NCI-H345 treated with DMSO at 0.1 percent for 48 hours (cell line): Measurements from ENCODE around the gene FRMPD4.
"Not testable (repeated sequence)": the region's sequence is repeated elsewhere in the genome, so short reads cannot be mapped to it uniquely, and the experiment has no call there.

Experiments
- DNase-seq: peaks from one replicate; lab custom pipeline; 2025; ENCODE audit not compliant: unreplicated experiment; lab: John Stamatoyannopoulos, UW

The FRMPD4 gene

GRCh38 chrX:12494400-12495138, 356.3 kb downstream of the FRMPD4 start:
- DNase-seq = no peak

DNA sequence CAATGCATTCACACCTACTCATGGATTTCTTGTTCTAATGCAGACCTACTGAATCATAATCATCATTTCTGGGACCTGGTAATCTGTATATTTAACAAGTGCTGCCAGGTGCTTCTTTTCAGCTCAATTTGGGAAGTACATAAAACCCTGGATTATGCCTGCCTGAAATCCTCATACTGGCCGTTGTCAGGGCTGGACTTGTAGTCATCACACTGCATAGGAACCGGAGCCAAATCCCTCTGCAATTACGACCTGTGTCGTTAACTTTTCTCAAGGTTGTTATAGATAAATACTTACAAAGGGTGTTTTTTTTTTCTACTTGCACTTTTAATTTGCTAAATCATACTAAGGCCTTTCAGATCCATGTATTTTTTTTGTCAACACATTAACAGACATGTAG, 358.1 kb downstream of the FRMPD4 start:
- DNase-seq = no peak

GRCh38 chrX:12497832-12498591, 359.7 kb downstream of the FRMPD4 start:
- DNase-seq = no peak

- DNase-seq = no peak
Measured at GRCh38 chrX:12505127-12505526, 366.9 kb downstream of the FRMPD4 start.

GRCh38 chrX:12515384-12515783, 377.1 kb downstream of the FRMPD4 start:
- DNase-seq = not testable (repeated sequence)

- no peak for DNase-seq
Measured at GRCh38 chrX:12526306-12526705, 388.0 kb downstream of the FRMPD4 start.

DNA sequence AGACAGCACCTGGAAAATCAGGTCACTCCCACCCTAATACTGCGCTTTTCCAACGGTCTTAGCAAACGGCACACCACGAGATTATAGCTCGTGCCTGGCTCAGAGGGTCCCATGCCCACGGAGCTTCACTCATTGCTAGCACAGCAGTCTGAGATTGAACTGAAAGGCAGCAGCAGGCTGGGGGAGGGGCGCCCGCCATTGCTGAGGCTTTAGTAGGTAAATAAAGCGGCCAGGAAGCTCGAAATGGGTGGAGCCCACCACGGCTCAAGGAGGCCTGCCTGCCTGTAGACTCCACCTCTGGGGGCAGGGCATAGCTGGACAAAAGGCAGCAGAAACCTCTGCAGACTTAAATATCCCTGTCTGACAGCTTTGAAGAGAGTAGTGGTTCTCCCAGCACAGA, 399.8 kb downstream of the FRMPD4 start:
- DNase-seq = not testable (repeated sequence)

DNA sequence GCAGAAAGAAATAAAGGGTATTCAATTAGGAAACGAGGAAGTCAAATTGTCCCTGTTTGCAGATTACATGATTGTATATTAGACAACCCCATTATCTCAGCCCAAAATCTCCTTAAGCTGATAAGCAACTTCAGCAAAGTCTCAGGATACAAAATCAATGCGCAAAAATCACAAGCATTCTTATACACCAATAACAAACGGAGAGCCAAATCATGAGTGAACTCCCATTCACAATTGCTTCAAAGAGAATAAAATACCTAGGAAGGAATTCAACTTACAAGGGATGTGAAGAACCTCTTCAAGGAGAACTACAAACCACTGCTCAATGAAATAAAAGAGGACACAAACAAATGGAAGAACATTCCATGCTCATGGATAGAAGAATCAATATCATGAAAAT, 404.0 kb downstream of the FRMPD4 start:
- DNase-seq = not testable (repeated sequence)

DNA sequence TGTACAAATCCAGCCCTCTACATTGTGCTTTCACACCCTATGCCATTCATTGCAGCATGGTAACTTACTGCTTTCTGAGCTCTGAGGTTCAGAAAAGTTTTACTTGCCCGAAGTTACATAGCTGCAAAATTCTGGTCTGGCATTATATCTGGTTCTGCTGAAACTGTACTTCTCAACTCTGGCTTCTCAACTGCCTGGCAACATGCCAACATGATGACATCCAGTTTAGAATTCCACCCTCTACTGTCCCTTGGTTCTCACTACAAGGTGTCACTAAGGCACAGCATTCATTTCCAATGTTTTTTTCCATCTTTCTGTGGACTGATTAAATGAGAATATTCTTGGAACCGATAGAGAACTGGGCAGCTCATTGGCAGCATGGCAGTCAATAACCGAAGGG, 410.1 kb downstream of the FRMPD4 start:
- DNase-seq = no peak

- DNase-seq = no peak
Measured at GRCh38 chrX:12548746-12549145, 410.5 kb downstream of the FRMPD4 start.

GRCh38 chrX:12554206-12554605, 415.9 kb downstream of the FRMPD4 start:
- no peak for DNase-seq

GRCh38 chrX:12563121-12563520, 424.8 kb downstream of the FRMPD4 start:
- DNase-seq = no peak

- no peak for DNase-seq
Measured at GRCh38 chrX:12564221-12564620, 425.9 kb downstream of the FRMPD4 start.

DNA sequence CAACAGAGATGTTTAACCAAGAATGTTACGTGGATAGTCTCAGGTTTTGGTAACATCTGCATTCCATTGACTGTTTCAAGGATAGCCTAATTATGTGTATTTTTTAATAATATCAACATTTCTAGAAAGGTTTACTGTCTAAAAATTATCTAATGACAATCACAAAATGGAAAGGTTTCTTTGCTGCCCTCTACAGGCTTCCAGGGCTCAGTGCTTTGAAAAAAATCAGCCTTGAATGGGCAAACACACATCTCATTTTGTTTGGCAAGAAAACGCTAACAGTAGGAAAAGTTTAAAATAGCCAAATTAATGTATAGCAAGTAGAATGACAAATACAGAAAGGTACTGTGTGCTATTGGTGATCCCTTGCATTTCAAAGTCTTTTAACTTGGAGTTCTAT, 429.6 kb downstream of the FRMPD4 start:
- no peak for DNase-seq

GRCh38 chrX:12570859-12571501, 432.7 kb downstream of the FRMPD4 start:
- no peak for DNase-seq

DNA sequence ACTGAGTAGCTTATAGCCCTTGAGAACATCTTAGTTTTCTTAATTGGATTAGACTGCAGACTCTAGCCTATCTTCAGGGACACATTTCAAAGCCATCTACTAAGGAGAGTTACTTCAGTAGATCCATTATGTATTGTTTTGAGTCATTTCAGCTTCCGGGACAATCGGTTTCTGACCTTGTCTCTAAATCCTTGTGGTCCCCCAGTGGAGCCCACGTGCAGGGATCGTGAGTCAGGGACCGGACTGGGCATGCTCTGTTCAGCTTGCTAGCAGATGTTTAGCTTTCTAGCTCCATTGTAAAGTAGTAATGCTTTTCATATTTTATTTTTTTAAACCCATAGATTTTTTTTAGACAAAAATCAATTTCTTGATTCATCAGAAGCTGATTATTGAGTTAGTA, 441.0 kb downstream of the FRMPD4 start:
- DNase-seq = no peak

DNA sequence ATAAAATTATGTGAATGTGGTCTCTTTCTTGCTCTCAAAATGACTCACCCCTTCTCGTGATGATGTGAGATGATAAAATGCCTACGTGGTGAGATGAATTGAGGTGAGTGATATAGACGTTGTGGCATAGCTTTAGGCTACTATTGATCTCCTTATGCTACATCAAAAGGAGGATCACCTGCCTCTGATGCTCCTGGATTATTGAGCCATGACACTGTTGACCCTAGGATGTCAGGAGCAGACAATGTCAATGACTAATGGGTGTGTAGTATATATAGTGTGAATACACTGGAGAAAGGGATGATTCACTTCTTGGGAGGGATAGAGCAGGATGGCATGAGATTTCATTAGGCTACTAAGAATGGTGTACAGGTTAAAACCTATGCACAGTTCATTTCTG, 442.3 kb downstream of the FRMPD4 start:
- DNase-seq = no peak

DNA sequence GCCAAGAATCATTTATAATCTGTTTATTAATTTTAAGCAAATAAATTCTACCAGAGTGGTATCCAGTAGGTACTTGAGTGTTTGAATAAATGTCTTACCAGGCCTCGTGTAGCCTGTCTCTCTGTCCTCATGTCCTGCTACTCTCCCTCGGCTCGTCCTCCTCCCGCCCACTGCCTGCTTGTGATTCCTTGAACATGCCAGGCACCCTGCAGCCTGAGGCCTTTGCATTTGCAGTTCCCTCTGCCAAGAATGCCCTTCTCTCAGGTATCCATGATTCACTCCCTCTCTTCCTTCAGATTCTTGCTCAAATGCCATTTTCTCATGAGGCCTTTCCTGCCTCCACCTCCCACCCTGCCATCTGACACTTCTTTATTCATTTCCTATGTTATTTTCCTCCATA, 443.3 kb downstream of the FRMPD4 start:
- DNase-seq = no peak

DNA sequence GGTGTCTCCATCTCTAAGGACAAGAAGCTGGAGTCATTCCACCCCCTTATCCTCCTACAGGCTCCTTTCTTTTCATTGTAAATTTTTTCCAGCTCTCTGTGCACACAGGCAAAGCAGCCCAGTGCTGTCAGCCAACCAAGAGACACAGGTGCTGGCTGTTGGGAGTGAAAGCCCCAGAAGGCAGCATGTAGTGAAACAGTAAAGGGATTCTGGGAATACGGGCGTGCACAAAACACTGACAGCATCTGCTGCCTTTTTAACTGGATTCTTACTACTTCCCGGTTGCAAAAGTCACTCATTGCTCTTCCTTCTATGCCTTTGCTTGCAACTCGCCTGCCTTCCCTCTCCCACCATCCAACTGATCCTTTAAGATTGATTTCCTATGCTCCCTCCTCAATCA, 444.4 kb downstream of the FRMPD4 start:
- no peak for DNase-seq

DNA sequence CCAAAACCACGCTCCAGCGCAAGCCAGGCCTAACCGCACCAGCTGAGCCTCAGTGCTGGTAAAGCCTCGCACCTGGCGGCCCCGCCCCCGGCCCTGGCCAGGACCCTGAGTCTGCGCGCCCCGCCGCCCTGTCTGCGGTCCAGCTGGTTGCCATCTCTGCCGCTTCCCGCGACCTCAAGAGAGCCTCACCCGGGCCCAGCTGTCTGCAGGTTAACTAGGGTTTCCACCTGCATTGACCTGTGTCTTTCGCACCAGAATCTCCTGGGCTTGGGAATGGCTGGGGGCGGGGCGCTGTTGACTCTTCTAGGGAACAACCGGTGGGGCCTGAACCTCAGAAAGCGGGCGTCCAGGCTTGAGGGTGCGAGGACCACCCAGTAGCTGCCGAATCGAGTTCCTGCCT, 445.3 kb downstream of the FRMPD4 start:
- no peak for DNase-seq

- DNase-seq = no peak
Measured at GRCh38 chrX:12595720-12596119, 457.4 kb downstream of the FRMPD4 start.

DNA sequence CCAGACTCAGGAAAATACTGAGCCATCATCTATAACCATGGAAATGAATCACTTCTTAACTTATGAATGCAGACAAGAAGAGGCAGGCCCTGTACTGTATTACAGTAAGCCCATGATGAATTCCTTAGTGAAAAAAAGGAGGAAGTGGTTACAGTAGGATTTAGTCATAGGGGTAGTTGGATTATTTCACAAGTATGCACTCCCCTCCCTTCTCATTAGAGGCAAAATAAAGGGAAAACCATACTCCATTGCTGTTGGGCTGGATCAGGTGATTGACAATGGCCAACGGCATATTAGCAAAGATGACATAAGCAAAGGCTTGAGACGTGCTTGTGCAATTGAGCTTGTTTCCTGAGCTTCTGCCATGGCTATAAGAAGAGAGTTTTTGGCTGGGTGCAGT, 471.8 kb downstream of the FRMPD4 start:
- DNase-seq = no peak
